Peyer's patch (tissue), 4 donors: ENCODE data around the gene PPP1R13B. TPM values are rescaled to one million over a fixed set of nuclear protein-coding genes. Genes with fewer than 3 reads are reported as not detected.

Source experiments
- DNase-seq, 3 donors: peaks; one replicate each; pipeline ENCODE4 v3.0.0-alpha.2; 2017 to 2019
- H3K27ac ChIP-seq, 4 donors: fragments of 200-600 bp; sonication (generic); one replicate each; pipeline ENCODE4 v1.5.1; 2016 to 2019
- H3K27me3 ChIP-seq, 2 donors: fragments of 200-600 bp; sonication (generic); one replicate each; pipeline ENCODE4 v1.5.1; 2019
- H3K36me3 ChIP-seq, 3 donors: fragments of 200-600 bp; sonication (generic); one replicate each; pipeline ENCODE4 v1.5.1; 2016 to 2019
- H3K4me1 ChIP-seq, 4 donors: fragments of 200-600 bp; sonication (generic); one replicate each; pipeline ENCODE4 v1.5.1; 2016 to 2019
- H3K4me3 ChIP-seq, 4 donors: fragments of 200-600 bp; sonication (generic); 1 replicate in 3 of 4; 2 replicates in 1 of 4; pipeline ENCODE4 v1.5.1; 2016 to 2019; ENCODE audit warnings: mild to moderate bottlenecking in 1 of 4
- H3K9me3 ChIP-seq, 4 donors: fragments of 200-600 bp; sonication (generic); one replicate each; pipeline ENCODE4 v1.5.1; 2016 to 2019; ENCODE audit warnings: mild to moderate bottlenecking in 1 of 4
- CTCF ChIP-seq, 6 experiments: fragments of 450-650 bp in 4 of 6; fragments of 200-600 bp in 2 of 6; sonication (generic) in 1 of 6; IDR thresholded peaks; one replicate each; pipeline ENCODE4 v1.5.1; 2017 to 2019; ENCODE audit warnings: antibody characterized with exemption in 6 of 6, mild to moderate bottlenecking in 3 of 6, moderate library complexity in 1 of 6
- POLR2A ChIP-seq, 2 donors: fragments of 450-650 bp; IDR thresholded peaks; one replicate each; pipeline ENCODE4 v1.5.1; 2017; ENCODE audit warnings: antibody characterized with exemption in 2 of 2, mild to moderate bottlenecking in 2 of 2, moderate library complexity in 2 of 2
- total RNA-seq, 4 donors: library from RNA; depleted of rRNA; stranded (reverse); fragments of >200 nt; gene quantifications; one replicate each; pipeline ENCODE4 v1.1.0, GENCODE V29; 2016

PPP1R13B gene
- total RNA-seq, 4 donors from 2014 or later: 30.5 to 78.3 (median 54.0) TPM

- H3K27ac ChIP-seq: no peak overlapping the region
- no peaks in the 10 kb centered on the region for H3K4me1 ChIP-seq
- no peaks in the 10 kb centered on the region for H3K27me3 ChIP-seq
- peaks cover 0 to 83% (median 0%) of the 10 kb centered on the region in 3 donors for H3K36me3 ChIP-seq
- H3K4me3 ChIP-seq: no peak overlapping the region
- H3K9me3 ChIP-seq: no peaks in the 10 kb centered on the region
- TF ChIP-seq CTCF (IDR thresholded peaks at IDR 0.05) (no peak), POLR2A (IDR thresholded peaks at IDR 0.05) (no peak)
- peak in 1 of 3 donors; percentile 38 for DNase-seq
Observed at GRCh38 chr14:103733651-103734050, 113.7 kb downstream of the PPP1R13B start.

GRCh38 chr14:103732868-103733620 lies 114.3 kb downstream of the PPP1R13B start:
- Histone ChIP-seq H3K27ac (no peak overlapping the region), H3K4me1 (peaks cover 0 to 3% (median 0%) of the 10 kb centered on the region in 4 donors), H3K4me3 (no peak overlapping the region), H3K27me3 (no peaks in the 10 kb centered on the region), H3K9me3 (no peaks in the 10 kb centered on the region), H3K36me3 (peaks cover 0 to 80% (median 0%) of the 10 kb centered on the region in 3 donors)
- DNase-seq: no peak
- TF ChIP-seq POLR2A (IDR thresholded peaks at IDR 0.05): no peak
- no peak for TF ChIP-seq CTCF (IDR thresholded peaks at IDR 0.05)

GRCh38 chr14:103731916-103732867 lies 115.2 kb downstream of the PPP1R13B start:
- Histone ChIP-seq H3K36me3 (peaks cover 0 to 80% (median 0%) of the 10 kb centered on the region in 3 donors), H3K9me3 (no peaks in the 10 kb centered on the region), H3K4me3 (no peak overlapping the region), H3K27me3 (no peaks in the 10 kb centered on the region), H3K4me1 (peaks cover 0 to 11% (median 0%) of the 10 kb centered on the region in 4 donors), H3K27ac (no peak overlapping the region)
- peak in 1 of 3 donors; percentile 47 for DNase-seq
- no peak for TF ChIP-seq CTCF (IDR thresholded peaks at IDR 0.05)
- TF ChIP-seq POLR2A (IDR thresholded peaks at IDR 0.05): no peak

GRCh38 chr14:103731481-103731880 lies 115.9 kb downstream of the PPP1R13B start:
- H3K4me3 ChIP-seq: no peak overlapping the region
- no peak for DNase-seq
- H3K36me3 ChIP-seq: peaks cover 0 to 77% (median 0%) of the 10 kb centered on the region in 3 donors
- TF ChIP-seq POLR2A (IDR thresholded peaks at IDR 0.05): no peak
- no peak for TF ChIP-seq CTCF (IDR thresholded peaks at IDR 0.05)
- H3K27me3 ChIP-seq: no peaks in the 10 kb centered on the region
- no peaks in the 10 kb centered on the region for H3K9me3 ChIP-seq
- peaks cover 0 to 13% (median 0%) of the 10 kb centered on the region in 4 donors for H3K4me1 ChIP-seq
- no peak overlapping the region for H3K27ac ChIP-seq

GRCh38 chr14:103730490-103731035 lies 116.8 kb downstream of the PPP1R13B start:
- TF ChIP-seq POLR2A (IDR thresholded peaks at IDR 0.05): no peak
- TF ChIP-seq CTCF (IDR thresholded peaks at IDR 0.05): no peak
- H3K36me3 ChIP-seq: peaks cover 0 to 69% (median 0%) of the 10 kb centered on the region in 3 donors
- H3K9me3 ChIP-seq: no peaks in the 10 kb centered on the region
- no peak overlapping the region for H3K4me3 ChIP-seq
- H3K27ac ChIP-seq: no peak overlapping the region
- no peaks in the 10 kb centered on the region for H3K27me3 ChIP-seq
- DNase-seq: peak in 1 of 3 donors; percentile 34
- H3K4me1 ChIP-seq: peaks cover 0 to 13% (median 0%) of the 10 kb centered on the region in 4 donors
